NOMO-1 (cell line): Measurements from ENCODE around the gene PDK1.
"Not testable (repeated sequence)": the region's sequence is repeated elsewhere in the genome, so short reads cannot be mapped to it uniquely, and the experiment has no call there.

ENCODE experiments used
- DNase-seq, 2 experiments: peaks; one replicate each; lab custom pipeline; 2025; ENCODE audit not compliant: unreplicated experiment in 2 of 2; lab: John Stamatoyannopoulos, UW

The PDK1 gene

GRCh38 chr2:172551271-172551670, 4.6 kb upstream of the PDK1 start:
- no peak for DNase-seq

DNA sequence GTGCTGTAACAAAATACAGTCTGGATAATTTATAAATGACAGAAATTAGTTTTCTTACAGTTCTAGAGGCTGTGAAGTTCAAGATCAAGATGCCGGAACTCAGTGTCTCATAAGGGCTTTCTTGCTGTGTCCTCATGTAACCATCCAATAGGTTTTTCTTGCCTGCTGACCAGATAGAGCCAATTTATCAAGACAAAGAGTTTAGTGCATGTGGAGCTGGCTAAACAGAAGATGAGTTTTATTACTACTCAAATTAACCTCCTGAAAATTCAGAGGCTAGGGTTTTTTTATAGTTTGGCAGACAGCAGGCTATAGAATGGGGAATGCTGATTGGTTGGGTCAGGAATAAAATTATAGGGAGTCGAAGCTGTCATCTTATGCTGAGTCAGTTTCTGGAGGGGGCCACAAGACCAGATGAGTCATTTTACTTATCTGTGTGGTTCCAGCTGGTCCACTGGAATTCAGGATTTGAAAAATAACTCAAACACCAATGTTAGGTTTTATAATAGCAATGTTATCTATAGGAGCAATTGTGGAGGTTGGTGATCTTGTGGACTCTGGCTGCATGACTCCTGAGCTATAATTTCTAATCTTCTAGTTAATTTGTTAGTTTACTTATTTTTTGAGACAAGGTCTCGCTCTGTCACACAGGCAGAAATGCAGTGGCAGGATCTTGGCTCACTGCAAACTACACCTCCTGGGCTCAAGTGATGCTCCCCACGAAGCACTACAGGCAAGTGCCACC, 3.2 kb upstream of the PDK1 start:
- no peak for DNase-seq

DNA sequence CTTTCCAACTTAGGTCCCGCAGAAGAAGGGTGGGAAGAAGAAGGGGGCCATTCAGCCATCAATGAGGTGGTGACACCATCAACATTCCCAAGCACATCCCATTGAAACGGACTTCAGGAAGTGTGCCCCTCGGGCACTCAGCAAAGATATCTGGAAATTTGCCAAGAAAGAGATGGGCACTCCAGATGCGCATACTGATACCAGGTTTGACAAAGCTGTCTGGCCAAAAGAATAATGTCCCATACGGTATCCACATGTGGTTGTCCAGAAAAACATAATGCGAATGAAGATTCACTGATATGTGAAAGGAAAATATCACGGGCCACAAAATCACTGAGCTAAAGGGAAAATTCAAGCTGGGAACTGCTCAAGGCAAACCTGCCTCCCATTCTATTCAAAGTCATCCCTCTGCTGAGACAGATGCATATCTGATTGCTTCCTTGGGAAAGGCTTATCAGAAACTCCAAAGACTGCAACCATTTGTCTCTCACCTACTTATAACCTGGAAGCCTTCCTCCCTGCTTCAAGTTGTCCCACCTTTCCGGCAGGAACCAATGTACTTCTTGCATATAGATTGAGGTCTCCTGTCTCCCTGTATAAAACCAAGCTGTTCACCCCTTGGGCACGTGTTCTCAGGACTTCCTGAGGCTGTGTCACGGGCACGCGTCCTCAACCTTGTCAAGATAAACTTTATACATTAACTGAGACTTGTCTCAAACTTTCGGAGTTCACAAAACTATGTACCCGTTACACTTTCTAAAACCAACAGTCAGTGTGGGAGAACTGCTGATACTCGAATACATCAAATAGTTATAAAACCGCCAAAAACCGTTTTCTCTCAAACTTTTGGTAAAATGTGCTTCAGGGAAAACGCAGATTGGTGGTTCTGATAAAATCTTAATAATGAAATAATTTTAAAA, 1.3 kb upstream of the PDK1 start:
- no peak for DNase-seq

GRCh38 chr2:172555272-172555521, 693 bp upstream of the PDK1 start:
- DNase-seq: no peak

DNA sequence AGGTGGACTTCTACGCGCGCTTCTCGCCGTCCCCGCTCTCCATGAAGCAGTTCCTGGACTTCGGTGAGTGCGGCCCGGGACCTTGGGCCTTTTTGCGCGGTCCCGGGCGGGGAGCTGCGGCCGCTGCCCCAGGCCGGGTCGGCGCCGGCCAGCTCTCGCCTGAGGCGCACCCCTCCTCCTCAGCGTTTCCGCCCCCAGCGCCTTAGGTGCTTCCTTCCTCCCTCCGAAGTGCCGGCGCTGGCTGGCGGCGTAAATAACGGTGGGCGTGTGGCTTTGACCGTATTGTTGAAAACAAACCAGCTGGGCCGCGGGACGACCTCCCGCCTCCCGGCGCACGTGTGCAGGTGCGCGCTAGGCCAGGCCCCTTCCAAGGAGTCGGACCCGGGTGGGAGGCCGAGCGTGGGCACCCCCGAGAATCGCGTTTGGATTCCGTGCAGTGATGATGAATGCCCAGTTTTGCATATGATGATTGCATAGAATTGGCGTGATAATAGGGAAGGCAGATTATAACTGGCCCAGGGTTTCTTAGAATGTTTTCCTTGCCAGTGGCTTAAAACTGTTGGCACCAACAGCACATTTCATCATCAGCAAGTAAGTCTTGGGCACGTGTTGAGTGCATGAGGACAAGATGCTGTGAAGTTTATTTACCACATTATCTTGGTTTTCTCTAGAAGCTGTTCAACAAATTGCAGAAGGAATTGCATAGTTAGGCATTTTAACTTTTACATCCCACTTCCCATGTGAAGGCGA, 569 bp downstream of the PDK1 start:
- DNase-seq: peak; percentile 45 to 66

DNA sequence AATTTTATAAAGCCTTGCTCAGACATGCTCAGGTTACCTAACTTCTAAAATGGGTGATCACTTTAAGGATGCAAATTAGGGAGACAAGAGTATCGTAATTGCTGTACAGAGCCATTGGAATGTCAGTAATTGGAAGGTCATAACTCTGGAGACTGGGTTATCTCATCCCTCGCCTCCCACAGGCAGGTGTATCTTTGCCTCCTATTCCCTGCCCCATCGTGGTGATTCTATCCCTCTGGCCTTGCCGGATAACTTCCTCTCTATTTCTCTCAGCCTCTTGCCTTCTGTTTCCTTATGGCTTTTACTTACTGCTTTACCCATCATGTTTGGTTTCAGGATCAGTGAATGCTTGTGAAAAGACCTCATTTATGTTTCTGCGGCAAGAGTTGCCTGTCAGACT, 2.5 kb downstream of the PDK1 start:
- DNase-seq: no peak

GRCh38 chr2:172560721-172561120, 4.8 kb downstream of the PDK1 start:
- DNase-seq: no peak

DNA sequence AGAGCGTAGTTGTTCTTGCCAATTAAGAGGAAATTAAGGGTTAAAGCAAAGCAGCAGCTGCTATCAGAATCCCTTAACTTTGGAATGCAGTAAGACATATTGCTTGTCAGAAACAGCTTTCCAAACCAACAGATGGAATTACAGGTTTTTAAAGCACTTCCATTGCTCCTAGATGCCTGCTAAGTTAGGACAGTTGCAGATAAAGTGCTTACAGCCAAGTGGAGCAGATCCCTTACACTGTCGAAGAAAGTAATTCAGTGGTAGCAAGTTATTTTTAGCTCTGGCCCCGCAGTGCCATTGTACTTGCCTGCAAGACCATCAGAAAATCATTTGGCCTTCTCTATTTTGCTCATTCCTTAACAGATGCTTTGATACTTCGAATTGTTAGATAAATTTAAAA, 5.4 kb downstream of the PDK1 start:
- DNase-seq: no peak

DNA sequence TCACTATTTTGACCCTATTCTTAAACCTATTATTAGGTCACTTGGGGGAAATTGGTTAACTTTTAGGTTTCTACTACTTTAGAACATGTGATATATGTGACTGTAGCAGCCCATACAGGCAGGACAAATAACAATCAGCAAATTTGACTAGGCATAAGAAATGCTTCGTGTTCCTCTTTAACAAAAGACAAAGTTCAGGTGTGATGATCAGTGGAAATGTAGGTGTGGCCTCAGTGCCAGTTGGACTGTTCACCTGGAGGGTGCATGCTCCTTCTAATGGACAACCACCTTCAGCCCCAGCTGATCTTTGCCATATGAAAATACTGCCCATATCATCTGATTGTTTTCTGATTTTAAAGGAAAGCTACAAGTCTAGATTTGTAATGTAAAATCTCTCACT, 6.4 kb downstream of the PDK1 start:
- no peak for DNase-seq

- no peak for DNase-seq
Observed at GRCh38 chr2:172564376-172564775, 8.5 kb downstream of the PDK1 start.

- no peak for DNase-seq
Observed at GRCh38 chr2:172571245-172571644, 15.4 kb downstream of the PDK1 start.

- no peak for DNase-seq
Observed at GRCh38 chr2:172572981-172573380, 17.1 kb downstream of the PDK1 start.

DNA sequence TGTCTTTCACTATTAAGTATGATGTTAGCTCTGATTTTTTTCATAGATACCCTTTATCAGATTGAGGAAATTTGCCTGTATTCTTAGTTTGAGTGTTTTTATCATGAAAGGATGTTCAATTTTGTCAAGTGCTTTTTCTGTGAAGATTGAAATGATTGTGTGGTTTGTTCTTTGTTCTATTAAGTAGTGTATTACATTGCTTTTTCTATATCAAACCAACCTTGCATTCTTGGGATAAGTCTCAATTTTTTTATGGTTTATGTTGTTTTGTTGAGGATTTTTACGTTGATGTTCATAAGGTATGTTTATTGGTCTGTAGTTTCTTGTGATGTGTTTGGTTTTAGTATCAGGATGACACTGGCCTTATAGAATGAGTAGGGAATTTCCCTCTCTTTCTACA, 19.1 kb downstream of the PDK1 start:
- DNase-seq: no peak

DNA sequence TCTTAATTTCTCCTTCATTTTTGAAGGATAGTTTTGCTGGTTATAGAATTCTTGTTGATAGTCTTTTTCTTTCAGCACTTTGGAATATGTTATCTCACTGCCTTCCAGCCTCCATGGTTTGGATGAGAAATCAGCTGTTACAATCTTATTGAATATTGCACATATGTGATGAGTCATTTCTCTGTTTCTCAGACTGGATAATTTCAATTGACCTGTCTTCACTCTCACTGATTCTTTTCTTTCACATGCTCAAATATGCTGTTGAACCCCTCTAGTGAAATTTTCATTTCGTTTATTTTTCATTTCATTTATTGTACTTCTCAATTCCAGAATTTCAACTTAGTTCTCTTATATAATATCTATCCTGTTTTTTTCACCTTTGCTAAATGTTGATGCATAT, 22.2 kb downstream of the PDK1 start:
- peak in 1 of 2 experiments; percentile 12 for DNase-seq

DNA sequence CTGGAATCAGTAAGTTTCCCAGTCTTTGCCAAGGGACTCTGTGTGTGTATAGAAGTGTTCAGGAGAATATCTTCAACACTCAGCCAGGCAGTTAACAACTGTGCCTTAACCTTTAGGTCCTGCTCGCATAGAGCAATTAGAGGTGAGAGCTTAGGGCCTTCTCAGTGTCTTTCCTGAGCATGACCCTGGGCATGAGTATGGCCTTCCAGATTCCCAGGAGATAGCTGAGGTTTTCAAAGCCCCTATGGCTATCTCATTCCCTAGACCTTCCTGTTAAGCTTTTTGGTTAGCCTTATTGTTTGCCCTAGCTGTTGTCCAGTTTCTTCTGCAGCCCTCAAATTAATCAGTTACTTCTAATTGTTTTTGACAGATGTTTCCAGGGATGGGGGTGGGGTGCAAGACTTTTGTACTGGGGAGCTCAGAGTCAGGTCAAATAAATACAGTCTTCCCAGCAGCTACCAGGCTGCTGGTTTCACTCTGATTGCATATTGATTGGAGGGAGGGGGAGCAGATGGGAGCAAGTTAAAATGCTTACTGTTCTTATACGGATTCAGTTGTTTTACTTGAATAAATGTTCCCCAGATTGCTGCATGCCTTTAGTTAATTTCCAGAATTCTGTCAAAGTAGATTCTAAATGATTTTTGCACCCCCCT, 23.1 kb downstream of the PDK1 start:
- no peak for DNase-seq

DNA sequence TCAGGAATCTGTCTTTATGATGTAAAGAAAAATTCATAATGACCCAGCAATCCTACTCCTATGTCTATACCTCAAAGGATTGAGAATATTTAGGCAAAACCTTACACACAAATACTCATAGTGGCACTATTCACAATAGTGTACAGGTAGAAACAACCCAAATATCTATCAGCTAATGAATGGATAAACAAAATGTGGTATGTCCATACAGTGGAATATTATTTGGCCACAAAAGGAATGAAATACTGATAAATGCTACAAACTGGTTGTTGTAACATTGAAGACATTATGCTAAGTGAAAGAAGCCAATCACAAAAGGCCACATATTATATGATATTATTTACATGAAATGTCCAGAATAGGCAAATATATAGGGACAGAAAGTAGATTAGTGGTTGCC, 24.7 kb downstream of the PDK1 start:
- no peak for DNase-seq

GRCh38 chr2:172582656-172583055, 26.8 kb downstream of the PDK1 start:
- no peak for DNase-seq

- no peak for DNase-seq
Observed at GRCh38 chr2:172586245-172586891, 30.5 kb downstream of the PDK1 start.

GRCh38 chr2:172587231-172587630, 31.3 kb downstream of the PDK1 start:
- DNase-seq: not testable (repeated sequence)

DNA sequence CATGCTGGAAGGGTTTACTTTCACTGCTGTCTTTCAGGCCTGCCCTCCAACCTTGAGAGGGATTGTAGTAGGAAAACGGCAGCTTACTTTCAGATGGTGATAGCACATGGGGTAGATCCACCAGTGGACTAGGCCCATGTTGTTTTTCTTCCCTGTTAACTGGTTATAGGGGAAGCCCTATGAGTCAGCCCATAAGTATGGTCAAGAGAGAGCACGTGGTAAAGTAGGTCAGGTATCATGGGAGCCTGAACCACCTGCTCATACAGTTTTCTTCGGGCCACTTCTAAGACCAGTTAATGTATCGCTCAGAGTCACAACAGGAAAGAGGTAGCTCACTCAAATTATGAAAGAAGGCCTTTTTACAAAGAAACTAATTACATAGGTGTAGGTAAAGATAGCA, 33.0 kb downstream of the PDK1 start:
- DNase-seq: no peak

- DNase-seq: not testable (repeated sequence)
Observed at GRCh38 chr2:172591386-172591785, 35.5 kb downstream of the PDK1 start.
